DOHH2 (cell line): ENCODE results near the gene MARK4.

Experiments used
- EZH2phosphoT487 ChIP-seq: fragments of 200-600 bp; sonication (generic); IDR thresholded peaks from 2 replicates; pipeline ENCODE4 v1.6.1; 2017; ENCODE audit warnings: borderline replicate concordance, mild to moderate bottlenecking, antibody characterized with exemption, low read length, moderate library complexity, mixed read lengths
- TF ChIP-seq, protein P1 (sequence below): fragments of 200-600 bp; sonication (generic); IDR thresholded peaks from one replicate; pipeline ENCODE4 v1.5.1; 2014; ENCODE audit warnings: antibody characterized with exemption, mild to moderate bottlenecking, low read depth, low read length; ENCODE audit not compliant: poor library complexity, severe bottlenecking

DNA sequence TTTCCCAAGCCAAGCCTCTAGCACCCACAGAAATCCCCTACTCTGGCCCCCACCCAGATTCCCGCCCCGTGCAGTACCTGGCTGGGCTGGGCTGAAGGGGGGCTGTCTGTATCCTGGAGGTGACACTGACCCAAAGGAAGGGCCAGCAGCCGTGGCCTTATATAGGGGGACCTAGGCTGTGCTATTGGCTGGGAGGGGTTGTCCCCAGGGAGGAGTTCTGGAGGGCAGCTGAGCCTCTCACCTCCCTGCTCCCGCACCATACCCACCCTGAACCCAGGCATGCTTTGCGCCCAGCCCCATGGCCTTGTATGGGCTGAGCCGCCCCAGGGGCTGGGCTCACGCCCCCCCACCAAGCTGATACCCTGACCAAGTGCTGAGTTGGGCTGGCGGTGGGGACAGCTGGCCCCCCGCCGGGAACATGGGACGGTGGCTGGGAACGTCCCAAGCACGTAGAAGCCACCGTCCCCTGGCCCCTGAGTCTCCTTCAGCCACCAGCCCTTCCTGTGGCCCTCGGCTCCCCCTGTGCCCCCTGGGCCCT is 71.7 kb downstream of the MARK4 start, which contains the start of gene CKM:
- TF ChIP-seq, protein P1, sequence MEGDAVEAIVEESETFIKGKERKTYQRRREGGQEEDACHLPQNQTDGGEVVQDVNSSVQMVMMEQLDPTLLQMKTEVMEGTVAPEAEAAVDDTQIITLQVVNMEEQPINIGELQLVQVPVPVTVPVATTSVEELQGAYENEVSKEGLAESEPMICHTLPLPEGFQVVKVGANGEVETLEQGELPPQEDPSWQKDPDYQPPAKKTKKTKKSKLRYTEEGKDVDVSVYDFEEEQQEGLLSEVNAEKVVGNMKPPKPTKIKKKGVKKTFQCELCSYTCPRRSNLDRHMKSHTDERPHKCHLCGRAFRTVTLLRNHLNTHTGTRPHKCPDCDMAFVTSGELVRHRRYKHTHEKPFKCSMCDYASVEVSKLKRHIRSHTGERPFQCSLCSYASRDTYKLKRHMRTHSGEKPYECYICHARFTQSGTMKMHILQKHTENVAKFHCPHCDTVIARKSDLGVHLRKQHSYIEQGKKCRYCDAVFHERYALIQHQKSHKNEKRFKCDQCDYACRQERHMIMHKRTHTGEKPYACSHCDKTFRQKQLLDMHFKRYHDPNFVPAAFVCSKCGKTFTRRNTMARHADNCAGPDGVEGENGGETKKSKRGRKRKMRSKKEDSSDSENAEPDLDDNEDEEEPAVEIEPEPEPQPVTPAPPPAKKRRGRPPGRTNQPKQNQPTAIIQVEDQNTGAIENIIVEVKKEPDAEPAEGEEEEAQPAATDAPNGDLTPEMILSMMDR = no peak
- no peak for TF ChIP-seq EZH2phosphoT487
